ENCODE data around the gene DIPK2A.

The DIPK2A gene
- total RNA-seq: 41.4 to 66.1 (median 53.8) reads per million in 3 donors

DNA sequence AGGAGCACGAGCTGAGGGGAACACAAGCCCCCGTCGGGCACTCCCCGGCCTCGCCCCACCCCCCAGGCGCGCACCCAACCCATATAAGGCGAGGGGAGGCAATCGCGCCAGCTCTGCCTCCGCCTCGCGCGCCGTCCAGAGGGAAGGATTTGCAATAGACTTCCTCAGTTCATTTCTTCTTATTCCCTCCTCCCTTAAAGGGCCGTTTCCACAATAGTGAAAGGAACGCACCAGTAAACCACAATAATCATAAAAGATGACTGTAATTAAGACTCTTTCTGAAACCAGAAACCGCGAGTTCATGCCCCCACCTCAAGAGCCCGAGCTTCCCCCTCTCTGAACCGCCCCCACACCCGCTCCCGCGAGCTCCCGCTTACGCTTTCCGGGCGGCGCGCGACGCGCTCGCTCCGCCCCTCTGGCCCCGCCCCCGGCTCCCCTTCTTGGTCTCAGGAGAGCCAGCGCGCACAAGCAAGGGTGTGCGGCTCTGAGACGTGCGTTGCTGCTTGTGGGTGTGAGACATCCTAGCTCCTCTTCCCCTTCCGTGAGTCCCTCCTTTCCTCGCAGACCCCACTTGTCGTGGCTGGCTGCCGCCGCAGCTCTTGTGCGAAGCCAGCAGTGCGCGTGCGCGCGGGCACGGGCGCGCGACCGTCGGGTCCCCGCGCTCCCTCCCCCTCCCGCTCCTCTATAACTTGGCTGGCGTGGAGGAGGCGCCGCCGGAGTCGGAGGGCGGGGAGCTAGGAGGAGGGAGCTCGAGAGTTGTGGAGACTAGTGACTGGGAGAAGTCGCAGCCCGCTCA is at the start of gene DIPK2A:
Gene DIPK2A, plus strand, starts transcription at position 465 of the 796 bp plus-strand sequence. CDS start 510 bp downstream, outside the sequence.
- no peaks in the 10 kb centered on the region for H3K36me3 ChIP-seq (ENCODE audit: control insufficient read depth, insufficient read depth, low read length)
- peaks cover 4% of the 10 kb centered on the region for H3K4me1 ChIP-seq (ENCODE audit: control insufficient read depth, insufficient read depth, low read length, poor library complexity, severe bottlenecking)
- peak; percentile 87 to 90 (median 87) for DNase-seq
- peak within 1 kb of the TSS; percentile 92 for H3K4me3 ChIP-seq (ENCODE audit: insufficient read depth, low read depth, low read length, poor library complexity, severe bottlenecking)
- H3K9me3 ChIP-seq (ENCODE audit: control insufficient read depth, low read length): no peaks in the 10 kb centered on the region
- H3K27ac ChIP-seq (ENCODE audit: insufficient read depth, low read length, poor library complexity, severe bottlenecking): peak within 1 kb of the TSS; percentile 74
- peaks cover 5% of the 10 kb centered on the region for H3K27me3 ChIP-seq (replicated peaks; ENCODE audit: control insufficient read depth, insufficient read depth, low read length, poor library complexity, severe bottlenecking)

DNA sequence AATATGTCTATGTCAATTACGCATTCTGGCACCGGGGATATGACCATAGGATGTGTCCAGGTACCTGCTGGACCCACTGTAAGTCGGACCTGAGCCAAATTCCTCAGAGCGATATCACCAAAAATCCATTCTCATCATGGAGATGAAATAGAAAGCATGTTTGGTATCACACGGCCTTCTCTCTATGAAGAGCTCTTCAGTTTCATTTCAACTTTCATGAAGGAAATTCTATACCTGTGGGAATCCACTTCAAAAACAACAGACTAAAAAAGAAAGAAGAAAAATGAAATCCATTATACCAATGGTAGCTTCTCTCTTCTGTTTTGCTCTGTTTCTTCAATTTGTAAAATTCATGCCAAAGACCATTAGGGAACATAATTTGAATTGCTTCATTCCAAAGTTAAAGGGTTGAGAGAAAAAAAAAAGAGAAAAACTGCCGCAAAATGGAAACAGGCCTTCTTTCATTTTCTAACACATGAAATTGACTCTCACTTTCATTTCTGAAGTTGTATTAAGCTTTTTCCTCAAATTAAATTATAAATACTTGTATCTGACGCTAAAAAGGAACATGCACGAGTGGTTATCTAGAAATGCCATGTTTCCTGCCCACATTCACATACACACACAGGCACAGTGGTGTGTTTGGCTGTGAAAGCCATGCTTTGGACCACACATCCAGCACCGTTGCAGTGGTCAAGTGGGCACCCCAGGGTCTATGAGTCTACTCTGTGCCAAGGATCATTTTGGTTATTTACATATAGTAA is 46.9 kb upstream of the DIPK2A start:
- H3K4me1 ChIP-seq (ENCODE audit: control insufficient read depth, insufficient read depth, low read length, poor library complexity, severe bottlenecking): no peaks in the 10 kb centered on the region
- H3K9me3 ChIP-seq (ENCODE audit: control insufficient read depth, low read length): no peaks in the 10 kb centered on the region
- no peaks in the 10 kb centered on the region for H3K27me3 ChIP-seq (replicated peaks; ENCODE audit: control insufficient read depth, insufficient read depth, low read length, poor library complexity, severe bottlenecking)
- no peaks in the 10 kb centered on the region for H3K36me3 ChIP-seq (ENCODE audit: control insufficient read depth, insufficient read depth, low read length)
- H3K27ac ChIP-seq (ENCODE audit: insufficient read depth, low read length, poor library complexity, severe bottlenecking): no peak overlapping the region
- H3K4me3 ChIP-seq (ENCODE audit: insufficient read depth, low read depth, low read length, poor library complexity, severe bottlenecking): no peak overlapping the region
- no peak for DNase-seq

DNA sequence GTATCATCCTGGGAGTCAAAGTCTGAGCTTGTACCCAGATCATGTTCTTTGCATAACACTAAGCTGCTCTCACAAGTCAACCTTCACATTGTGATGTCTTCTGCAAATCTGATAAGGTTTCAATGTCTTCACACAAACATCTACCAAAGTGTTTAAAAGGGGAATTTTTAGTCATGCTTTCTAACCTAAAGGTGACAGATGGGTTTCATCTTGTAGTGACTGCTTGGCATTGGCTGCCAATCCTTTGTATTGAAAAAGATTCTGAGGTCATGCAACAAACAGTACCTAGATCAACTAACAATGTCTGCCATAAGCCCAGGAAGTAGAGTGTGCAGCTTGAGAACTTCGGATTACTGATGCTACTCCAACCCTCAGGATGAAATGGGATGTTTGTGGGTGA is 43.6 kb upstream of the DIPK2A start:
- Histone ChIP-seq H3K36me3 (ENCODE audit: control insufficient read depth, insufficient read depth, low read length) (no peaks in the 10 kb centered on the region), H3K27me3 (replicated peaks; ENCODE audit: control insufficient read depth, insufficient read depth, low read length, poor library complexity, severe bottlenecking) (no peaks in the 10 kb centered on the region), H3K4me3 (ENCODE audit: insufficient read depth, low read depth, low read length, poor library complexity, severe bottlenecking) (no peak overlapping the region), H3K4me1 (ENCODE audit: control insufficient read depth, insufficient read depth, low read length, poor library complexity, severe bottlenecking) (no peaks in the 10 kb centered on the region), H3K9me3 (ENCODE audit: control insufficient read depth, low read length) (no peaks in the 10 kb centered on the region), H3K27ac (ENCODE audit: insufficient read depth, low read length, poor library complexity, severe bottlenecking) (no peak overlapping the region)
- DNase-seq: no peak

- Histone ChIP-seq H3K4me3 (ENCODE audit: insufficient read depth, low read depth, low read length, poor library complexity, severe bottlenecking) (no peak overlapping the region), H3K27ac (ENCODE audit: insufficient read depth, low read length, poor library complexity, severe bottlenecking) (no peak overlapping the region), H3K36me3 (ENCODE audit: control insufficient read depth, insufficient read depth, low read length) (no peaks in the 10 kb centered on the region), H3K4me1 (ENCODE audit: control insufficient read depth, insufficient read depth, low read length, poor library complexity, severe bottlenecking) (no peaks in the 10 kb centered on the region), H3K27me3 (replicated peaks; ENCODE audit: control insufficient read depth, insufficient read depth, low read length, poor library complexity, severe bottlenecking) (no peaks in the 10 kb centered on the region), H3K9me3 (ENCODE audit: control insufficient read depth, low read length) (no peaks in the 10 kb centered on the region)
- no peak for DNase-seq
Measured at GRCh38 chr3:143928541-143929255, 42.9 kb upstream of the DIPK2A start.

DNA sequence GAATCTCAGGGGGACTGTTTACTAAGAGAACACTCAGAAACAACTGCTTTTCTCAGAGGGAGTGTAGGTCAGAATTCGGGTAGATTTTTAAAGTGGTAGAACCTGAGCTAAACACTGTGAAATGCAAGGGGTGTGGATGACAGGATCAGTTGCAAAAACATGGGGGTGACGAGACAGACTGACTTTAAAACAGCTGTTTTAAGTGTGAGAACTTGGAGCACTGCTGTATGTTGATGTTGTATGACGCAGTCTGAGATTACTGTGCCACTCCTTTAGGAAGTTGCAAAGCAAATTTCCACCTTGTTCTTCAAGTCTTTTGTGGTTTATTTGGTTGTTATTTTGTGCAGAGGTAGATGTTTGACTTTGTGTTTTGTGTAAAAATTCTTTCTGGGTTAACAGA is 36.8 kb upstream of the DIPK2A start:
- Histone ChIP-seq H3K27ac (ENCODE audit: insufficient read depth, low read length, poor library complexity, severe bottlenecking) (no peak overlapping the region), H3K36me3 (ENCODE audit: control insufficient read depth, insufficient read depth, low read length) (no peaks in the 10 kb centered on the region)

DNA sequence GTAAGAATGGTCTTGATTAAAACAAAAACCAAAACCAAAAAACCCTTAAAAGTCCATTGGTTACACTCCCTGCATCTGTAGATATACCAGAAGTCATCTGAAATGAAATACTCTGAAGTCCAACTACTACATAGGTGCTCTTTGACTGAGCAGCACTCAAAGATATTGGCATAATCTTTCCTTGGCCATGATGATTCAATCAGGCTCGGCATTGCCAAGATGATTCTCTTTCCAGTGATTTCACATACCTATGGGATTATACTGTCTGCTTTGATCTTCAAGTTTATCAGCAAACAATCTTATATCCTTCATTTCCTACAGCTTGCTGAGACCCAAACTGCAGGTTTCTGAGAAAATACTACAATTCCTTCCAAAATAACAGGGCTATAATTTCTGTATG is 35.9 kb upstream of the DIPK2A start:
- Histone ChIP-seq H3K36me3 (ENCODE audit: control insufficient read depth, insufficient read depth, low read length) (no peaks in the 10 kb centered on the region), H3K4me1 (ENCODE audit: control insufficient read depth, insufficient read depth, low read length, poor library complexity, severe bottlenecking) (no peaks in the 10 kb centered on the region), H3K4me3 (ENCODE audit: insufficient read depth, low read depth, low read length, poor library complexity, severe bottlenecking) (no peak overlapping the region), H3K27me3 (replicated peaks; ENCODE audit: control insufficient read depth, insufficient read depth, low read length, poor library complexity, severe bottlenecking) (no peaks in the 10 kb centered on the region), H3K9me3 (ENCODE audit: control insufficient read depth, low read length) (no peaks in the 10 kb centered on the region), H3K27ac (ENCODE audit: insufficient read depth, low read length, poor library complexity, severe bottlenecking) (no peak overlapping the region)
- DNase-seq: no peak

More for the DNA sequence above, 36.8 kb upstream of the DIPK2A start:
- H3K9me3 ChIP-seq (ENCODE audit: control insufficient read depth, low read length): no peaks in the 10 kb centered on the region
- no peak for DNase-seq
- H3K4me3 ChIP-seq (ENCODE audit: insufficient read depth, low read depth, low read length, poor library complexity, severe bottlenecking): no peak overlapping the region
- H3K27me3 ChIP-seq (replicated peaks; ENCODE audit: control insufficient read depth, insufficient read depth, low read length, poor library complexity, severe bottlenecking): no peaks in the 10 kb centered on the region
- no peaks in the 10 kb centered on the region for H3K4me1 ChIP-seq (ENCODE audit: control insufficient read depth, insufficient read depth, low read length, poor library complexity, severe bottlenecking)

- H3K9me3 ChIP-seq (ENCODE audit: control insufficient read depth, low read length): no peaks in the 10 kb centered on the region
- H3K4me1 ChIP-seq (ENCODE audit: control insufficient read depth, insufficient read depth, low read length, poor library complexity, severe bottlenecking): no peaks in the 10 kb centered on the region
- no peak overlapping the region for H3K4me3 ChIP-seq (ENCODE audit: insufficient read depth, low read depth, low read length, poor library complexity, severe bottlenecking)
- no peaks in the 10 kb centered on the region for H3K36me3 ChIP-seq (ENCODE audit: control insufficient read depth, insufficient read depth, low read length)
- H3K27me3 ChIP-seq (replicated peaks; ENCODE audit: control insufficient read depth, insufficient read depth, low read length, poor library complexity, severe bottlenecking): no peaks in the 10 kb centered on the region
- DNase-seq: no peak
- no peak overlapping the region for H3K27ac ChIP-seq (ENCODE audit: insufficient read depth, low read length, poor library complexity, severe bottlenecking)
Measured at GRCh38 chr3:143950810-143951209, 20.8 kb upstream of the DIPK2A start.

GRCh38 chr3:143951351-143951971 is 20.2 kb upstream of the DIPK2A start:
- Histone ChIP-seq H3K27ac (ENCODE audit: insufficient read depth, low read length, poor library complexity, severe bottlenecking) (no peak overlapping the region), H3K4me3 (ENCODE audit: insufficient read depth, low read depth, low read length, poor library complexity, severe bottlenecking) (no peak overlapping the region), H3K9me3 (ENCODE audit: control insufficient read depth, low read length) (no peaks in the 10 kb centered on the region), H3K36me3 (ENCODE audit: control insufficient read depth, insufficient read depth, low read length) (no peaks in the 10 kb centered on the region), H3K4me1 (ENCODE audit: control insufficient read depth, insufficient read depth, low read length, poor library complexity, severe bottlenecking) (no peaks in the 10 kb centered on the region), H3K27me3 (replicated peaks; ENCODE audit: control insufficient read depth, insufficient read depth, low read length, poor library complexity, severe bottlenecking) (no peaks in the 10 kb centered on the region)
- DNase-seq: no peak

- Histone ChIP-seq H3K27me3 (replicated peaks; ENCODE audit: control insufficient read depth, insufficient read depth, low read length, poor library complexity, severe bottlenecking) (no peaks in the 10 kb centered on the region), H3K36me3 (ENCODE audit: control insufficient read depth, insufficient read depth, low read length) (no peaks in the 10 kb centered on the region), H3K9me3 (ENCODE audit: control insufficient read depth, low read length) (no peaks in the 10 kb centered on the region), H3K4me3 (ENCODE audit: insufficient read depth, low read depth, low read length, poor library complexity, severe bottlenecking) (no peak overlapping the region), H3K27ac (ENCODE audit: insufficient read depth, low read length, poor library complexity, severe bottlenecking) (no peak overlapping the region), H3K4me1 (ENCODE audit: control insufficient read depth, insufficient read depth, low read length, poor library complexity, severe bottlenecking) (no peaks in the 10 kb centered on the region)
- no peak for DNase-seq
Measured at GRCh38 chr3:143952569-143953072, 19.0 kb upstream of the DIPK2A start.

Measured in effector memory CD4-positive, alpha-beta T cell (primary cell).